GM18861 (cell line): ENCODE data around the gene UBE2U.

Source experiments
- ATAC-seq: cut with Tn5 transposase; IDR thresholded peaks from one replicate; pipeline ENCODE4 v1.9.1; 2021; ENCODE audit not compliant: unreplicated experiment

Gene UBE2U

GRCh38 chr1:64290420-64290819 is 87.0 kb downstream of the UBE2U start:
- no peak for ATAC-seq

DNA sequence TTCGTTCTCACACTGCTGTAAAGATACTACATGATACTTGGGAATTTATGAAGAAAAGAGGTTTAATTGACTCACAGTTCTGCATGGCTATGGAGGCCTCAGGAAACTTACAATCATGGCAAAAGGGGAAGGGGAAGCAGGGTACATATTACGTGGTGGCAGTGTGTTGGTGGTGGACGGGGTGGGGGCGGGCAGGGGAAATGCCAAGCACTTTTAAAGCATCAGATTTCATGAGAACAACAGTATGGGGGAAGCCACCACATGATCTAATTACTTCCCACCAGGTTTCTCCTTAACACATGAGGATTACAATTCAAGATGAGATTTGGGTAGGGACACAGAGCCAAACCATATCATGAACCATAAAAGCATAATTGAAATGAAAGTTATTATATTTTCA is 88.5 kb downstream of the UBE2U start:
- ATAC-seq, result no peak

DNA sequence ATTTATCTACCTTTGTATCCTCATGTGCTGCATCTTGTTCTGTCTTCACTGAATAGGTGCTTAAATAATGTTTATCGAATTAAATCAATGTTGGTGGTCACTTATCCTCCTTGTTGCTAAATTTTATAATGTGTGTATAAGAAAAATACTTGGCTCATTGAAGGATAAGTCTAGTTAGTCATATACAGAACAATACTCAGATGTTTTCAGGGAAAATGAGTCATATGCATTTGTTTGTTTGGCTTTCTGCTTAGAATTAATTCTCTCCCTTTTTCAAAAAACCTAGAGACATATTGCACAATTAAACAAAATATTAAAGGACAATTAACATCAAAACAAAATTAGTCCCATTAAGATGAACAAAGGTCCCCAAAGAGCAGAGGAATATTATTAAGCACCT is 89.0 kb downstream of the UBE2U start:
- ATAC-seq, result no peak

GRCh38 chr1:64293820-64294219 is 90.4 kb downstream of the UBE2U start:
- no peak for ATAC-seq

- no peak for ATAC-seq
Observed at GRCh38 chr1:64295136-64295535, 91.7 kb downstream of the UBE2U start.

DNA sequence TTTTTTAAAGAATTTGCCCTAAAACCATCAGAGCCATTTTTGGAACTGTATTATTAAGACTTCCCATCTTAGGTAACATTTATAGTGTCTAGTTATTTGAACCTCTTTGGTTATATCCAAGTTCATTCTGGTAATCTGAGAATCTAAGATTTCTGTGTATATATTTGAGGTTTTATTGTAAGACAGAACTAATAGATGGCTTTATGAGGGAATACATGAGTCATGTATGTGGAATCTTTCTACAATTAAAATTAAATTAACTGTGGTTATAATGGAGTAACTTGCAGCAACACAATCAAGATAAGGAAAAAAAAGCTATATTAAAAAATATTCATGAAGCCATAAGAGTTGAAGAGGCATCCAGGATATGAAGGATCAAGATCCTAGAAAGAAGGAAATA is 92.1 kb downstream of the UBE2U start:
- no peak for ATAC-seq

GRCh38 chr1:64296459-64296858 is 93.0 kb downstream of the UBE2U start:
- no peak for ATAC-seq

DNA sequence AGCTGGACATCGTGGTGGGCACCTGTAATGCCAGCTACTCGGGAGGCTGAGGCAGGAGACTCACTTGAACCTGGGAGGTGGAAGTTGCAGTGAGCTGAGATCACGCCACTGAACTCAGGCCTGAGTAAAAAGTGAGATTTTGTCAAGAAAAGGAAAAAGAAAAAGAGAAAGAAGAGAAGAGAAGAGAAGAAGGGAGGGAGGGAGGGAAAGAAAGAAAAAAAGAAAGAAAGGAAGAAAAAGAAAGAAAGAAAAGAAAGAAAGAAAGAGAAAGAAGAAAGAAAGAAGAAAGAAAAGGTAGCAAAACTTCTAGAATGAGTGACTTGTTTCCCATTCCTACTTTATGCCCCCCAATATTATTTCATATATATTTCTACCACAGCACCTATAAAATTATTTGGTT is 98.8 kb downstream of the UBE2U start:
- ATAC-seq, result no peak

- no peak for ATAC-seq
Observed at GRCh38 chr1:64302971-64303370, 99.5 kb downstream of the UBE2U start.

GRCh38 chr1:64304823-64305222 is 101.4 kb downstream of the UBE2U start:
- no peak for ATAC-seq

- ATAC-seq, result no peak
Observed at GRCh38 chr1:64308866-64309265, 105.4 kb downstream of the UBE2U start.

DNA sequence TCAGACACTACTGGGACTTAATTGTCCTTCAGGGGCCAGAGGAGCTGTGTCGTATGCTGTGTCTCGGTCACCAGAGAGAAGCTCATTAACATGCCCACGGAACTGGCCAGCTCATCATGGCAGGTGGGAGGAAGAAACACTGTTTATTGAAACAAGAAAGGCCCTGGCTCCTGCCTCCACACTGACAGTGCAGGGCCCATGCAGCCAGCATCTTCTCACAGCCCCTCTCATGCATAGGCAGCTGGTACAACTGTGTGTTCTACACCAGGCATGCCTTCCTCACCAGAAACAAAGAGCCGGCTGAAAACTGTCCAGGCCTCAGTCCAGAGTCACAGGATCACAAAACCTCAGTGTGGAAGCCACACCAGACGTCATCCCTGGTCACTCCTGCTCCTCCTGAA is 106.0 kb downstream of the UBE2U start:
- no peak for ATAC-seq

DNA sequence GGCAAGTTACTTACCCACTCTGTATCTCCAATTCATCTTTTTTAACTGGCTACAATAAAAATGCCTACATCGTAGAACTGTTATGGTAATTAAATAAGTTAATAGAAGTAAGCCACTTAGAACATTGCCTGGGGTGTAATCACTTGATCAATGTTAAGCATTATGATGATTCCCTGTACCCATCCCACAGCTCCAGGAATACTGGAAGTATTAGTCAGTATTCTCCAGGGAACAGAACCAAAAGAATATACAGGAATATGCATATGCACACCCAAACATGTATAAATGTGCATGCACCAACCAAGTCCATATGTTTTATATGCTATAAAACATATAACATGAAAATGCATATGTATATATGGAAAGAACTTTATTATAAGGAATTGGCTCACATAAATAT is 107.3 kb downstream of the UBE2U start:
- ATAC-seq, result no peak

- no peak for ATAC-seq
Observed at GRCh38 chr1:64312431-64312830, 109.0 kb downstream of the UBE2U start.

- ATAC-seq, result no peak
Observed at GRCh38 chr1:64315402-64315801, 112.0 kb downstream of the UBE2U start.
